Measurements from ENCODE around the gene PTCH1.

Gene PTCH1

GRCh38 chr9:95505717-95506427, 10.9 kb downstream of the PTCH1 start (continued):
- no peak for TF ChIP-seq ZNF26 (tag by site-specific recombination; IDR thresholded peaks at IDR 0.05)
- no peak for TF ChIP-seq ZNF10 (tag by site-specific recombination; IDR thresholded peaks at IDR 0.05)
- no peak for TF ChIP-seq ZFP69B (tag by site-specific recombination; IDR thresholded peaks at IDR 0.05)
- no peak for TF ChIP-seq ZNF248 (tag by site-specific recombination; IDR thresholded peaks at IDR 0.05)
- TF ChIP-seq ZNF623 (tag by site-specific recombination; IDR thresholded peaks at IDR 0.05) = no peak

- Histone ChIP-seq H3K4me3 (ENCODE audit: low read depth, low read length) (peak overlapping the region; percentile 81), H3K36me3 (ENCODE audit: control insufficient read depth in 2 of 2, insufficient read depth in 1 of 2, low read length in 2 of 2) (peaks cover 0 to 8% of the 10 kb centered on the region in 2 experiments; a peak in 1 of 3 replicates), H3K4me1 (ENCODE audit: control insufficient read depth, insufficient read depth, low read length) (no peaks in the 10 kb centered on the region), H3K27ac (ENCODE audit: extremely low read depth, low read depth, low read length) (peak overlapping the region; percentile 99; the same call in 1 of the 2 replicates), H3K9me3 (ENCODE audit: control insufficient read depth, insufficient read depth, low read depth, low read length) (no peaks in the 10 kb centered on the region)
- CTCF ChIA-PET = interaction anchor here (0.6 to 0.7 kb wide), 2 partner anchors 85 to 330 kb away, joined by 3 read pairs; no protein-coding TSS in a partner anchor
- POLR2A ChIA-PET = interaction anchor here (1.0 kb wide), 1 partner anchor 42 kb away, joined by 6 read pairs; no protein-coding TSS in a partner anchor
- TF ChIP-seq ZNF324 (tag by site-specific recombination; IDR thresholded peaks at IDR 0.05) = no peak
- TF ChIP-seq ZNF513 (tag by site-specific recombination; IDR thresholded peaks at IDR 0.05) = no peak
- peak; percentile 32 for TF ChIP-seq ZNF398 (tag by site-specific recombination; IDR thresholded peaks at IDR 0.05)
- TF ChIP-seq ZNF521 (tag by site-specific recombination; IDR thresholded peaks at IDR 0.05) = no peak
- TF ChIP-seq ZFP3 (tag by site-specific recombination; IDR thresholded peaks at IDR 0.05; ENCODE audit: low read depth) = no peak
- no peak for TF ChIP-seq KLF17 (tag by site-specific recombination; IDR thresholded peaks at IDR 0.05)
- TF ChIP-seq PRDM10 (tag by site-specific recombination; IDR thresholded peaks at IDR 0.05) = peak; percentile 51
- TF ChIP-seq ZNF280C (tag by site-specific recombination; IDR thresholded peaks at IDR 0.05) = no peak
- TF ChIP-seq CTCF (tag by site-specific recombination; IDR thresholded peaks at IDR 0.05) = no peak
- no peak for TF ChIP-seq ZNF37A (tag by site-specific recombination; IDR thresholded peaks at IDR 0.05)
- TF ChIP-seq ZFP69B (tag by site-specific recombination; IDR thresholded peaks at IDR 0.05) = no peak
- no peak for TF ChIP-seq ZNF558 (tag by site-specific recombination; IDR thresholded peaks at IDR 0.05)
Measured at GRCh38 chr9:95505072-95505716, 11.6 kb downstream of the PTCH1 start.

Data from HEK293 (cell line).